SK-N-SH treated with all-trans-retinoic acid at 6 μM for 48 hours (cell line): ENCODE measurements around the gene TAPT1.

Source experiments
- ARNTL ChIP-seq: fragments of 450-650 bp; formaldehyde crosslinking; IDR thresholded peaks from 2 replicates; pipeline ENCODE4 v1.5.0; 2020; ENCODE audit warnings: low read depth, mild to moderate bottlenecking, moderate library complexity, borderline replicate concordance
- BACH2 ChIP-seq: fragments of 250-450 bp; sonication (Bioruptor Pico); IDR thresholded peaks from 2 replicates; pipeline ENCODE4 v1.9.0; 2021; ENCODE audit warnings: mild to moderate bottlenecking, borderline replicate concordance
- OSR1 ChIP-seq: fragments of 250-450 bp; sonication (Bioruptor Pico); IDR thresholded peaks from 2 replicates; pipeline ENCODE4 v1.8.0; 2022; ENCODE audit warnings: moderate library complexity, mild to moderate bottlenecking, inconsistent platforms
- PPARA ChIP-seq: fragments of 250-450 bp; sonication (Bioruptor Pico); IDR thresholded peaks from 2 replicates; pipeline ENCODE4 v1.5.0; 2020; ENCODE audit warnings: mild to moderate bottlenecking, borderline replicate concordance
- RARB ChIP-seq: fragments of 250-450 bp; sonication (Bioruptor Pico); IDR thresholded peaks from 2 replicates; pipeline ENCODE4 v1.8.0; 2021; ENCODE audit warnings: mild to moderate bottlenecking, moderate library complexity
- TCF4 ChIP-seq: fragments of 250-450 bp; sonication (Bioruptor Pico); IDR thresholded peaks from 2 replicates; pipeline ENCODE4 v1.8.0; 2021; ENCODE audit warnings: mild to moderate bottlenecking, moderate library complexity, borderline replicate concordance
- ZC3H10 ChIP-seq: fragments of 250-450 bp; sonication (Bioruptor Pico); IDR thresholded peaks from 2 replicates; pipeline ENCODE4 v1.5.1; 2021; ENCODE audit warnings: mild to moderate bottlenecking, moderate library complexity
- ZFP3 ChIP-seq: fragments of 250-450 bp; sonication (Bioruptor Pico); IDR thresholded peaks from 2 replicates; pipeline ENCODE4 v1.5.0; 2020; ENCODE audit warnings: mild to moderate bottlenecking, moderate library complexity
- ZFP30 ChIP-seq: fragments of 450-650 bp; formaldehyde crosslinking; IDR thresholded peaks from 2 replicates; pipeline ENCODE4 v1.5.0; 2022; ENCODE audit warnings: mild to moderate bottlenecking, moderate library complexity
- ZNF70 ChIP-seq: fragments of 450-650 bp; formaldehyde crosslinking; IDR thresholded peaks from 2 replicates; pipeline ENCODE4 v1.5.0; 2020; ENCODE audit warnings: mild to moderate bottlenecking, moderate library complexity
- ZNF8 ChIP-seq: fragments of 450-650 bp; formaldehyde crosslinking; IDR thresholded peaks from 2 replicates; pipeline ENCODE4 v1.5.0; 2020; ENCODE audit warnings: mild to moderate bottlenecking, moderate library complexity
- TF ChIP-seq, protein P1 (sequence below): fragments of 250-450 bp; sonication (Bioruptor Pico); IDR thresholded peaks from 2 replicates; pipeline ENCODE4 v1.8.0; 2020; ENCODE audit warnings: mild to moderate bottlenecking, moderate library complexity, borderline replicate concordance
- TF ChIP-seq, protein P2 (sequence below): fragments of 250-450 bp; sonication (Bioruptor Pico); IDR thresholded peaks from 2 replicates; pipeline ENCODE4 v1.5.1; 2020; ENCODE audit warnings: low read depth, mild to moderate bottlenecking, moderate library complexity
- TF ChIP-seq, protein P3 (sequence below): fragments of 250-450 bp; sonication (Bioruptor Pico); IDR thresholded peaks from 2 replicates; pipeline ENCODE4 v1.5.0; 2020; ENCODE audit warnings: mild to moderate bottlenecking, moderate library complexity

DNA sequence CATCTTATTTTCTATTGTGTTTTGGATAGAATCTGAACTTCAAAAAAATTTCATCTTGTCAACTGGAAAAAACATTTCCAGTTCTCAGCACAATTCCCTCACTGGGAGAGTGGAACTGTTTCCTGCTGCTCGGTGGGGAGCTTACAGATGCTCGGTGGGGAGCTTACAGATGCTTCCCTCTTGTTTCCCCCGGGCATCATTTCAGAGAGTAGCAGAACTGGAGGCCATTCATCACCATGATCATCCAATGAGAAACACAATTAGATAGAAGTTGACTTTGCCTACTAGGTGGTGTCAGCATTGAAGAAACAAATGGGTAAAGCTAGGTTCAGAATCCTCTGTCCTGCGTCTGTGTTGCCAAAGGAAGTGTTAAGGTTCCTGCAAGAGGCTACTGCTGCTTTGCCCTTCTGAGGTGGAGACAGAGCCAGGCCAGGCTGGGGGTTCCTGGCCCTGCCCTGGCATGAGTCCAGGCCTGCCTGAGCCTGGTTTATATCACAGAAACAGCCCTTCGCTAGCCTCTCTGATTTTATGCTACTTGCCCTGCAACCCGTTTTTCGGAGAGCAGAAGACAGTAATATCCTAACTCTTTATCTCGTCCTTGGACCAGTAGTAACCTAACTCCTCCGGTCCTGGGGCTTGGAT, 70.6 kb downstream of the TAPT1 start:
- TF ChIP-seq ZNF70 (CRISPR knock-in tag) (no peak), OSR1 (CRISPR knock-in tag) (no peak), ARNTL (CRISPR knock-in tag) (no peak), ZFP30 (no peak), ZNF8 (CRISPR knock-in tag) (no peak), RARB (CRISPR knock-in tag) (no peak), ZC3H10 (CRISPR knock-in tag) (no peak), BACH2 (CRISPR knock-in tag) (no peak), TCF4 (CRISPR knock-in tag) (no peak; the same call in 1 of the 2 replicates), ZFP3 (CRISPR knock-in tag) (no peak), PPARA (CRISPR knock-in tag) (no peak)
- TF ChIP-seq, protein P1, sequence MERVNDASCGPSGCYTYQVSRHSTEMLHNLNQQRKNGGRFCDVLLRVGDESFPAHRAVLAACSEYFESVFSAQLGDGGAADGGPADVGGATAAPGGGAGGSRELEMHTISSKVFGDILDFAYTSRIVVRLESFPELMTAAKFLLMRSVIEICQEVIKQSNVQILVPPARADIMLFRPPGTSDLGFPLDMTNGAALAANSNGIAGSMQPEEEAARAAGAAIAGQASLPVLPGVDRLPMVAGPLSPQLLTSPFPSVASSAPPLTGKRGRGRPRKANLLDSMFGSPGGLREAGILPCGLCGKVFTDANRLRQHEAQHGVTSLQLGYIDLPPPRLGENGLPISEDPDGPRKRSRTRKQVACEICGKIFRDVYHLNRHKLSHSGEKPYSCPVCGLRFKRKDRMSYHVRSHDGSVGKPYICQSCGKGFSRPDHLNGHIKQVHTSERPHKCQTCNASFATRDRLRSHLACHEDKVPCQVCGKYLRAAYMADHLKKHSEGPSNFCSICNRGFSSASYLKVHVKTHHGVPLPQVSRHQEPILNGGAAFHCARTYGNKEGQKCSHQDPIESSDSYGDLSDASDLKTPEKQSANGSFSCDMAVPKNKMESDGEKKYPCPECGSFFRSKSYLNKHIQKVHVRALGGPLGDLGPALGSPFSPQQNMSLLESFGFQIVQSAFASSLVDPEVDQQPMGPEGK (CRISPR knock-in tag), result no peak
- TF ChIP-seq, protein P2, sequence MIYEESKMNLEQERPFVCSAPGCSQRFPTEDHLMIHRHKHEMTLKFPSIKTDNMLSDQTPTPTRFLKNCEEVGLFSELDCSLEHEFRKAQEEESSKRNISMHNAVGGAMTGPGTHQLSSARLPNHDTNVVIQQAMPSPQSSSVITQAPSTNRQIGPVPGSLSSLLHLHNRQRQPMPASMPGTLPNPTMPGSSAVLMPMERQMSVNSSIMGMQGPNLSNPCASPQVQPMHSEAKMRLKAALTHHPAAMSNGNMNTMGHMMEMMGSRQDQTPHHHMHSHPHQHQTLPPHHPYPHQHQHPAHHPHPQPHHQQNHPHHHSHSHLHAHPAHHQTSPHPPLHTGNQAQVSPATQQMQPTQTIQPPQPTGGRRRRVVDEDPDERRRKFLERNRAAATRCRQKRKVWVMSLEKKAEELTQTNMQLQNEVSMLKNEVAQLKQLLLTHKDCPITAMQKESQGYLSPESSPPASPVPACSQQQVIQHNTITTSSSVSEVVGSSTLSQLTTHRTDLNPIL (CRISPR knock-in tag), result no peak
- TF ChIP-seq, protein P3, sequence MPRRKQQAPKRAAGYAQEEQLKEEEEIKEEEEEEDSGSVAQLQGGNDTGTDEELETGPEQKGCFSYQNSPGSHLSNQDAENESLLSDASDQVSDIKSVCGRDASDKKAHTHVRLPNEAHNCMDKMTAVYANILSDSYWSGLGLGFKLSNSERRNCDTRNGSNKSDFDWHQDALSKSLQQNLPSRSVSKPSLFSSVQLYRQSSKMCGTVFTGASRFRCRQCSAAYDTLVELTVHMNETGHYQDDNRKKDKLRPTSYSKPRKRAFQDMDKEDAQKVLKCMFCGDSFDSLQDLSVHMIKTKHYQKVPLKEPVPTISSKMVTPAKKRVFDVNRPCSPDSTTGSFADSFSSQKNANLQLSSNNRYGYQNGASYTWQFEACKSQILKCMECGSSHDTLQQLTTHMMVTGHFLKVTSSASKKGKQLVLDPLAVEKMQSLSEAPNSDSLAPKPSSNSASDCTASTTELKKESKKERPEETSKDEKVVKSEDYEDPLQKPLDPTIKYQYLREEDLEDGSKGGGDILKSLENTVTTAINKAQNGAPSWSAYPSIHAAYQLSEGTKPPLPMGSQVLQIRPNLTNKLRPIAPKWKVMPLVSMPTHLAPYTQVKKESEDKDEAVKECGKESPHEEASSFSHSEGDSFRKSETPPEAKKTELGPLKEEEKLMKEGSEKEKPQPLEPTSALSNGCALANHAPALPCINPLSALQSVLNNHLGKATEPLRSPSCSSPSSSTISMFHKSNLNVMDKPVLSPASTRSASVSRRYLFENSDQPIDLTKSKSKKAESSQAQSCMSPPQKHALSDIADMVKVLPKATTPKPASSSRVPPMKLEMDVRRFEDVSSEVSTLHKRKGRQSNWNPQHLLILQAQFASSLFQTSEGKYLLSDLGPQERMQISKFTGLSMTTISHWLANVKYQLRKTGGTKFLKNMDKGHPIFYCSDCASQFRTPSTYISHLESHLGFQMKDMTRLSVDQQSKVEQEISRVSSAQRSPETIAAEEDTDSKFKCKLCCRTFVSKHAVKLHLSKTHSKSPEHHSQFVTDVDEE (CRISPR knock-in tag), result 0 out of 2 replicates have a peak, but pooled peaks have one; percentile 12
